Adipose tissue (tissue), 3 donors: ENCODE data around the gene ST6GAL1. TPM values are rescaled to one million over a fixed set of nuclear protein-coding genes. Genes with fewer than 3 reads are reported as not detected.
"Not testable (repeated sequence)": the region's sequence is repeated elsewhere in the genome, so short reads cannot be mapped to it uniquely, and the experiment has no call there.

ENCODE experiments used
- H3K27ac ChIP-seq: one replicate; pipeline ENCODE4 v1.5.1; 2013; ENCODE audit warnings: low read depth, low read length
- WGBS, 3 donors: extraction: QIAGEN DNeasy Blood & Tissue Kit; methylation state at CpG; one replicate each; pipeline ENCODE4 v1.1.7; 2013; 5-methylcytosine and 5-hydroxymethylcytosine counted together
- polyA plus RNA-seq, 3 donors: library from polyadenylated mRNA; stranded (reverse); fragments of 200-250 nt; gene quantifications; one replicate each; pipeline ENCODE4 v1.2.3, GENCODE V29; 2013
- donor health status: healthy with polysubstance abuse.
- donor health status: Bipolar disorder and iron deficiency.
- donor health status: healthy.

Gene ST6GAL1
- polyA plus RNA-seq, 3 donors = 6.0 to 15.2 (median 10.8) TPM

DNA sequence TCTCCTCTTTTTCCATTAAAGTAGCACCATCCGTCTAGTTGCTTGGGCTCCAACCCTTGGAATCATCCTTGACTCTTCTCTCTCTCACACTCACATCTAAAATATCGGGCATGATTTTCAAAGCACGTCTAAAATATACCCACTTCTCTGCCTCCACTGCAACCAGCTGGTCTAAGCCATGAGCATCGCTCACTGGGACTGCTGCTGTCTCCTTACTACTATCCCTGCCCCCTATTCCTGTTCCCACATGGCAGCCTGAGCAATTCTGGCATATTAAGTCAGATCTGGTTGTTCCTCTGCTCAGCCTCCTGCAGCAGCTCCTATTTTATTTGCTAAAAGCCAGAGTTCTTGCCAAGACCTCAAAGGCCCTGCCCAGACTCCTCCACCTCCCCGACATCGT lies 53.7 kb downstream of the ST6GAL1 start:
- H3K27ac ChIP-seq = no peak overlapping the region
- 85% methylated on average over 6 of the region's 6 CpGs for WGBS, 3 donors

- no peak overlapping the region for H3K27ac ChIP-seq
- WGBS, 3 donors = 26 to 69% (median 36%) methylated on average over 14 of the region's 14 CpGs
These were observed 55.5 kb downstream of the ST6GAL1 start for GRCh38 chr3:186985661-186986364.

GRCh38 chr3:186986406-186986805 lies 56.1 kb downstream of the ST6GAL1 start:
- 89 to 92% (median 90%) methylated on average over 8 of the region's 8 CpGs for WGBS, 3 donors
- no peak overlapping the region for H3K27ac ChIP-seq

DNA sequence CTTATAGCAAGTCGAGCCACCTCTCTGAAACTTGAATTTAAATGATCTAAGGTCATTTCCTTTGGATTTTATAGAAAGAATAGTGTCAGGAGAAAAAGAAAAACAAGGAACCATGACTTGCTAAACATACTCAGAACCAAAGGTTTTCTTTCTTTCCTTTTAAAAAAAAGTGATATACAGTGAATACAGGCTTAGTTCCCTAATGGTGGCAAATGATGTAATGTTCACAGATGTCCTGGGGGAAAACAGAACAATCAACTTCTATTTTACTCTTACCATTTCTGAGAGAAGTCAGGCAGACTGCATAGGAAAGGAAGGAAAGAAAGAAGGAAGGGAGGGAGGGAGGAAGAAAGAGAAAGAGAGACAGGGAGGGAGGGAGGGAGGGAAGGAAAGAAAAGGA lies 56.5 kb downstream of the ST6GAL1 start:
- WGBS, 3 donors = 64 to 79% (median 73%) methylated on average over 1 of the region's 1 CpG
- no peak overlapping the region for H3K27ac ChIP-seq

DNA sequence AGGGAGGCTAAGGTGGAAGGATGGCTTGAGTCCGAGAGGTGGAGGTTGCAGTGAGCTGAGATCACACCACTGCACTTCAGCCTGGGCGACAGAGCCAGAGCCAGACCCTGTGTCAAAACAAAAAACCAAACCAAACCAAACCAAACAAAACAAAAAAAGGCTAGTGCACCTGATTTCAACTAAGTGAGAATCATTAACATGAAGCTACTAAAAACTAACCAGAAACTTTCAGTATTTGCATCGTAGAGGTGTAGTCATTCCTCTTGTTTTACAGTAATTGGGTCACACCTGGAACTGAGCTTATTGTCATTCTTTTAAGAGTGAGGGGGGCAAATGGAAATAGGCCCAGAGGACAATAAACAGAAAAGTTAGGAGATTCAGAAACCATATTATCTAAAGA lies 58.5 kb downstream of the ST6GAL1 start:
- 75 to 92% (median 88%) methylated on average over 3 of the region's 3 CpGs for WGBS, 3 donors
- no peak overlapping the region for H3K27ac ChIP-seq

DNA sequence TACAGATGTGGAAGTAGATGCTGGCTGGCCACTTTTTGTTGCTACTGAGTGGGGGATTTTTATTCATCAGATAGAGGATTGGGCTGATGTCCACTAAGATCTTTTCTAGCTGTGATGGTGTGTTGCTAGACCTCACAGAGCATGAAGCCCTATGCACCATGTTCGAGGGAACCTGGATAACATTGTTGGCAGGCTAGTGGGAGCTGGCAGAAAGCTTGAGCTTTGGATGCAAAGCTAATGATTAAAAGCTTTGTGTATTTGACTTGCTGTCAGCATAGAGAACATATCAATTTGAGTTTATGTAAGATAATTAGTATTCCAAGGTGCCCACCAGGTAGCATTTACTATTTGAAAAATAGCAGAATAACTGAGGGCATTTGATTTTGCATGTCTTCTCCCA lies 59.1 kb downstream of the ST6GAL1 start:
- H3K27ac ChIP-seq = no peak overlapping the region
- 21 to 87% (median 81%) methylated on average over 1 of the region's 1 CpG for WGBS, 3 donors

- WGBS, 3 donors = 94 to 95% (median 95%) methylated on average over 3 of the region's 3 CpGs
- H3K27ac ChIP-seq = no peak overlapping the region
These were observed 60.0 kb downstream of the ST6GAL1 start for GRCh38 chr3:186990277-186990676.

DNA sequence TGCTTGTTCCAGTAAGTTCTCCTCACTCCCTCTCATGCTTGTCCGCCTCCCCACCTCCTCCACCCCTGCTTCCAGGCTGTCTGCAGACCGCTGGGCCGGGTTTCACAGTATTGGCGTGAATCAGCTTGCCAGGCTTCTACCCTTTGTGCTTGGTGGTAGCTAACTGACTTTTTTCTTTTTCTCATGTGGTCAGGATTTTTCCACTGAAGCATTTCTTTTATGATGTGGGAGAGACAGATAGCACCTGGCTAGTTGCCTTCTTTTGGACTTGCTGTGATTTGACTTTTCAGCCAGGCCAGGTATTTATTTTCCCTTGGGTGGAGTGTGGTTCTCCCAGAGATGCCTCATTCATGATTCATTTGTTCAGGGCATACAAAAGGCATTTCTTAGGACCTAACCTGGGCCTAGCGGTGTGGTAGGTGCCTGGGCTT lies 60.6 kb downstream of the ST6GAL1 start:
- no peak overlapping the region for H3K27ac ChIP-seq
- 82 to 90% (median 90%) methylated on average over 5 of the region's 5 CpGs for WGBS, 3 donors

DNA sequence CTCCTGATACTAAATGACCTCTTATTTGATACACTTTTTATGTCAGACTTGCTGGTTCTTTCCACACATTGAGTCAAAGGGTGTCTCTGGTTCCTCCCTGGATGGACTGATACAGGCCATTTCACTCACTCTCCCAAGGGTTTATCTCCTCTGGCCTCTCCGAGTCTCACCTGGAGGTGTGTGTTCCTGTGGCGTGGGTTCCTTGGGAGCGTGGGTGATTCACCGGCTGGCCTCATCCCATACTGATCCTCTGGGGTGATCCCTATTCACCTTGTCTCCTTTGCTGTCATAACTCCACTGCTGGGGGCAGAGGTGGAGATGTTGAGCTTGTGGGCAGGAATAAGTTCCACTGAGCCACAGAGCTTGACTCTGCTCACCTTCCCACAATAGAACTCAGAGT lies 61.1 kb downstream of the ST6GAL1 start:
- no peak overlapping the region for H3K27ac ChIP-seq
- WGBS, 3 donors = 92 to 93% (median 93%) methylated on average over 4 of the region's 4 CpGs

GRCh38 chr3:186992096-186992495 lies 61.8 kb downstream of the ST6GAL1 start:
- H3K27ac ChIP-seq = not testable (repeated sequence)
- WGBS, 3 donors = 57 to 86% (median 65%) methylated on average over 1 of the region's 1 CpG

- no peak overlapping the region for H3K27ac ChIP-seq
- 93 to 97% (median 96%) methylated on average over 7 of the region's 7 CpGs for WGBS, 3 donors
These were observed 63.0 kb downstream of the ST6GAL1 start for GRCh38 chr3:186993210-186993782.

DNA sequence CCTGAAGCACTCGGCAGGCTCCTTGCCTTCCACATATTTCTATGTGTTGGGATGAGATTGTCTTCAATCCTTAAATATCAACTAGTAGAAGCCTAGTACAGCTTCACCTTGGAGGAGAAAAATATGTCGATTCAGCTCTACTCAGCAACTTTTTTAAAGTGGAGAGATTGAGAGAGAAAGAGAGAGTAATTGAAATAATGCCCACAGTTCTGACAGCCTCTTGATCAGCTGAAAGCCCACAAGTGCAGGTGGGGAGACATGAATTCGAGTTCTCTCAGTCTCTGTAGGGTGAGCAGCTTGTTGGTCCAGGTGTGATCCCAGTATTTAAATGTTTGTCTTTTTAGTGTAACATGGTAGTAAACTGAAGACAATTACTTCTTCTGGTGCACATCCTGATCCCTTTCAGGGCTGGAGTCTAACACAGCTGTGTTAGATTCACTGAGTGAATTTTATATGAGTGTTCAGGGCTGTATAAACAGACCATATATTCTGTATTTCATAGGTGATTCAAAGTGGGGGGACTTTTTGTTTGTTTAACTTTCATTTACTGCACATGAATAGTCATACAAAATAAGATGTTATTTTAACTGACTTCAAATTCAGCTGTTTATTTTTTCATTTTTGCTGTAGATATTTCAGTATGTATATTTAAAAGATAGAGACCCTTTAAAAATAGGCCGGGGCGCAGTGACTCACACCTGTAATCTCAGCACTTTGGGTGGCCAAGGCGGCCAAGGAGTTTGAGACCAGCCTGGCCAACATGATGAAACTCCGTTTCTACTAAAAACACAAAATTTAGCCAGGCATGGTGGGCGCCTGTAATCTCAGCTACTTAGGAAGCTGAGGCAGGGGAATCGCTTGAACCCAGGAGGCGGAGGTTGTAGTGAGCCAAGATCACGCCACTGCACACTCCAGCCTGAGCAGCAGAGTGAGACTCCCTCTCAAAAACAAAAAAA lies 64.0 kb downstream of the ST6GAL1 start:
- H3K27ac ChIP-seq = no peak overlapping the region
- 88 to 94% (median 93%) methylated on average over 11 of the region's 11 CpGs for WGBS, 3 donors

DNA sequence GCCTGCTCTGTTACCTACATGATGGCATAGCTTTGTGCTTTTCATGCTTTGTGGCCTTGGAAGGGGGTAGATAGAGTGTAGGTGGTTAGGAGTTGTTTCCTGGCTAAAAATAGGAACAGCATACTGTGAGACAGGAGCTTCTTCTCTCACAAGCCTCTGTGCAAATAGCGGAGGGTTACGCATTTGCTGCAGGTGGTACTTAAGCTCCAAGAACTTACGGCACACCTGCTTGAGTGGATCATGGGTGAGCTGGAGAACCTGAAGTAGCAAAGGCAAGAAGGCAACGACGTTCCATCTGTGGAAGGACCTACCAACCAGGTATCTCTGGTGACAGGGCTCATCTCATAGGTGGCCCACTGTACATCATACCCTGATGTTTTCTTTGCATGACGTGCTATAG lies 66.0 kb downstream of the ST6GAL1 start:
- H3K27ac ChIP-seq = no peak overlapping the region
- WGBS, 3 donors = 93 to 95% (median 94%) methylated on average over 6 of the region's 6 CpGs

DNA sequence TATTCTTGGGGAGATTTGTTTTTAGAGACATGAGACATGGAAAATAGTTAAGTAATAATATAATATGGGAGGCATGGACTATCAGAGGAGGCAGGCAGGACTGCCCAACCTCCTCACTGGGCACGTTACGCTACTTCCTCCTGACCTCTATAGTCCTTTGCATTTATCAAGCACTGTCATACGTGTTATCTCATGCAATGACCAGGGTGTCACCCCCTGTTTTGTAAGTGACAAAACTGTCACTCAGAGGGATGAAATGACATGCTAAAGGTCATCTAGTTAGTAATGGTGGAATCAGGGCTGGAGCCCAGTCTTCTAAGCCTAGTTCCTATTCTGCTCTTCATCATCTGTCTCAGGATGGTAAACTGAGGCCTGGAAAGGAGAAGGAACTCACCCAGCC lies 66.7 kb downstream of the ST6GAL1 start:
- 69 to 77% (median 76%) methylated on average over 3 of the region's 3 CpGs for WGBS, 3 donors
- no peak overlapping the region for H3K27ac ChIP-seq

GRCh38 chr3:186997473-186997939 lies 67.2 kb downstream of the ST6GAL1 start:
- 90 to 93% (median 92%) methylated on average over 10 of the region's 10 CpGs for WGBS, 3 donors
- H3K27ac ChIP-seq = no peak overlapping the region

- no peak overlapping the region for H3K27ac ChIP-seq
- WGBS, 3 donors = 75 to 84% (median 80%) methylated on average over 9 of the region's 9 CpGs
These were observed 68.6 kb downstream of the ST6GAL1 start for GRCh38 chr3:186998937-186999368.

DNA sequence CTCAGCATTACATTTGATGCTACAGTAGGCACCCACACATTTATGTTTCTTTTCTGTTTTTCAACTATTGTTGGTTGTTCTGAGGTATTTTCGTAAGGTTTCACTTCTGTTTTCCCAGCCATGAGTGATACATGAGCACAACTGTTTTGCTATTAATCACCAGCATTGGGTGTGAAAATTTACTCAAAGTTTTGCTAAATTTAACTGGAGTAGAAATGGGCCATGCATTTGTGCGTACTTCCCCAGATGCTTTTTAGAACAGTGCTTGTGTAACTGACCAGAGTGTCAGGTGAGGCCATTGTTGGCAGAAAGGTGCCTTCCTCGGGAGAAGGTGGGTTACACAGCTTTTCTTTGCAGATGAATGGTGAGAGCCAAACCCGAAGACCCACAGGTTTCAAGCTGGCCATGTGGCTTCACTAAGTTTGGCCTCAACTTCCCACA lies 70.4 kb downstream of the ST6GAL1 start:
- no peak overlapping the region for H3K27ac ChIP-seq
- 73 to 82% (median 79%) methylated on average over 4 of the region's 4 CpGs for WGBS, 3 donors

GRCh38 chr3:187002915-187003314 lies 72.6 kb downstream of the ST6GAL1 start:
- 92 to 100% (median 95%) methylated on average over 4 of the region's 4 CpGs for WGBS, 3 donors
- H3K27ac ChIP-seq = no peak overlapping the region
